Uterus (tissue), 4 donors: ENCODE measurements around the gene KLHDC10. TPM values are rescaled to one million over a fixed set of nuclear protein-coding genes. Genes with fewer than 3 reads are reported as not detected.

Experiments used
- DNase-seq, 2 donors: peaks; one replicate each; pipeline ENCODE4 v3.0.0-alpha.2; 2019 to 2020
- H3K27ac ChIP-seq, 2 donors: fragments of 200-600 bp; sonication (generic); 1 replicate in 1 of 2; 2 replicates in 1 of 2; pipeline ENCODE4 v1.5.1; 2016 to 2018
- H3K27me3 ChIP-seq, 2 donors: fragments of 200-600 bp; sonication (generic); one replicate each; pipeline ENCODE4 v1.5.1; 2018 to 2019; ENCODE audit warnings: control low read depth in 1 of 2
- H3K36me3 ChIP-seq, 2 donors: fragments of 200-600 bp; sonication (generic); one replicate each; pipeline ENCODE4 v1.5.1; 2019; ENCODE audit warnings: control low read depth in 1 of 2
- H3K4me1 ChIP-seq, 2 donors: fragments of 200-600 bp; sonication (generic); one replicate each; pipeline ENCODE4 v1.5.1; 2018 to 2019; ENCODE audit warnings: control low read depth in 1 of 2
- H3K4me3 ChIP-seq, 2 donors: fragments of 200-600 bp; sonication (generic); 1 replicate in 1 of 2; 2 replicates in 1 of 2; pipeline ENCODE4 v1.5.1; 2018 to 2019; ENCODE audit warnings: mild to moderate bottlenecking in 1 of 2
- H3K9me3 ChIP-seq, 2 donors: fragments of 200-600 bp; sonication (generic); one replicate each; pipeline ENCODE4 v1.5.1; 2019; ENCODE audit warnings: control low read depth in 1 of 2
- CTCF ChIP-seq, 4 experiments: fragments of 200-600 bp in 2 of 4; fragments of 450-650 bp in 2 of 4; sonication (generic) in 2 of 4; IDR thresholded peaks; one replicate each; pipeline ENCODE4 v1.5.1; 2016 to 2019; ENCODE audit warnings: antibody characterized with exemption in 4 of 4, mild to moderate bottlenecking in 2 of 4, moderate library complexity in 1 of 4
- POLR2A ChIP-seq, 2 donors: fragments of 450-650 bp; IDR thresholded peaks; one replicate each; pipeline ENCODE4 v1.6.1; 2016; ENCODE audit warnings: antibody characterized with exemption in 2 of 2, mild to moderate bottlenecking in 1 of 2, moderate library complexity in 1 of 2
- intact Hi-C: fragments of 100-400 bp; cut with DNase I; formaldehyde crosslinking; loops from one replicate; pipeline ENCODE4 v1.15.1; 2023; ENCODE audit warnings: low total_unique reads
- total RNA-seq, 4 donors: library from RNA; depleted of rRNA in 3 of 4; stranded (reverse); fragments of >200 nt in 3 of 4; gene quantifications; one replicate each; pipeline versions ENCODE4 v1.1.0 to v1.2.4, GENCODE V29; 2014 to 2023
- donor health status: DM: yes; HTN: yes; CAD: no.

KLHDC10 gene
- total RNA-seq, 4 donors from 2014 or later: 8.8 to 58.5 (median 26.5) TPM

GRCh38 chr7:130151591-130152492 is 81.5 kb downstream of the KLHDC10 start:
- no peaks in the 10 kb centered on the region for H3K36me3 ChIP-seq
- no peaks in the 10 kb centered on the region for H3K4me1 ChIP-seq
- TF ChIP-seq CTCF (IDR thresholded peaks at IDR 0.05) (no peak), POLR2A (IDR thresholded peaks at IDR 0.05) (no peak)
- intact Hi-C loops: no loop called here
- DNase-seq: no peak
- no peaks in the 10 kb centered on the region for H3K9me3 ChIP-seq
- no peak overlapping the region for H3K27ac ChIP-seq
- no peaks in the 10 kb centered on the region for H3K27me3 ChIP-seq
- H3K4me3 ChIP-seq: no peak overlapping the region

GRCh38 chr7:130152493-130153210 is 82.3 kb downstream of the KLHDC10 start:
- intact Hi-C loops: no loop called here
- no peaks in the 10 kb centered on the region for H3K9me3 ChIP-seq
- H3K4me1 ChIP-seq: no peaks in the 10 kb centered on the region
- H3K4me3 ChIP-seq: no peak overlapping the region
- no peak for DNase-seq
- H3K27me3 ChIP-seq: no peaks in the 10 kb centered on the region
- no peaks in the 10 kb centered on the region for H3K36me3 ChIP-seq
- TF ChIP-seq POLR2A (IDR thresholded peaks at IDR 0.05) (no peak), CTCF (IDR thresholded peaks at IDR 0.05) (no peak)
- no peak overlapping the region for H3K27ac ChIP-seq

DNA sequence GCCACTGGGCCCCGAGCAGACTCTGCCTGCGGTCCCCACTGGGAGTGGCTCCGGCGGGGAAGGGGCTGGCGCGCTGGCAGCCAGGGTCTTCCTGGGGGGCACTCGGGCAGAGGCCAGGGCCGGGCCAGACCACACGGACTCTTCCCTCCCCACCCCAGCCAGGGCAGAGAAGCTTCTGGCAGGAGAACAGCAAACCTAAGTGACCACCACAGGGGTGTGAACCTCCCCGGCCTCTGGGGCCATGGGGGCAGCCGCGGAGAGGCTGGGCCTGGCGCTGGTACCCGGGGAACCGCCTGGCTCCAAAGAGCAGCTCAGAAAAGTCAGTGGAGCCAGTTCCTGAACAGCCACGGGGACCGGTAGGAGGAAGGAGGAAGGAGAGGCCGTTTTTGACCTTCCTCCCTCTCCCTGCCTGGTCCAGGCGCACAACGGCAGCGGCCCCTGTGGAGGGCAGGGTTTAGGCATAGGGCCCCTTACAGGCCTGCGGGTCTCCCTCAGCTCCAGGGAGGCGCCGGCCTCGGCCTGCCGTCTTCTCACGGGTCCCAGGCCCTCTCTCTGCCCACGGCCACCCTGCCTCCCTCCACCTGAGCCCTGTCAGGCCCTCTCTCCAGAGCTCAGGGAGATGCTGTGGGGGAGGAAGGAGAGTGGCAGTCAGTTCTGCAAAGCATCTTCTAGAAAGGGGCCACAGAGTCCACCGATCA is 83.0 kb downstream of the KLHDC10 start:
- intact Hi-C loops: no loop called here
- no peak overlapping the region for H3K4me3 ChIP-seq
- no peaks in the 10 kb centered on the region for H3K27me3 ChIP-seq
- no peaks in the 10 kb centered on the region for H3K36me3 ChIP-seq
- H3K9me3 ChIP-seq: no peaks in the 10 kb centered on the region
- no peak for TF ChIP-seq POLR2A (IDR thresholded peaks at IDR 0.05)
- no peak for TF ChIP-seq CTCF (IDR thresholded peaks at IDR 0.05)
- H3K4me1 ChIP-seq: no peaks in the 10 kb centered on the region
- H3K27ac ChIP-seq: no peak overlapping the region
- no peak for DNase-seq

DNA sequence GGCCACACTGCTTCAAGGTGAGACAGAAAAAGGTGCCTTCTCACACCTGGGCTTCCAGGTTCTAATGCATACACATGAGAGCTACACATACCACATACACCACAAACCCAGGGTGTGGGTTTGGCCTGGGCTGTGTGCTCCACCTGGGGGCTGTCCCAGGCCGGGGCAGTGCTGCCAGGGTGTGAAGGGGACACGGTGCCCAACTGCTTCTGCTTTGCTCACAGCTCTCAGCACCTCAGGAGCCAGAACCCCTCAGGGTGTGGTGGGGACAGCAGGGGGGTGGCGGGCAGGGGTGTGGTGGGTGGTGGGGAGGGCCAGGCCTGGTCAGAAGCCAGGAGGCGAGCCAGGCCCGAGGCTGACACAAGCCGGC is 83.8 kb downstream of the KLHDC10 start:
- Histone ChIP-seq H3K36me3 (no peaks in the 10 kb centered on the region), H3K9me3 (no peaks in the 10 kb centered on the region), H3K4me1 (no peaks in the 10 kb centered on the region), H3K27ac (no peak overlapping the region), H3K4me3 (no peak overlapping the region), H3K27me3 (no peaks in the 10 kb centered on the region)
- intact Hi-C loops: no loop called here
- no peak for TF ChIP-seq CTCF (IDR thresholded peaks at IDR 0.05)
- TF ChIP-seq POLR2A (IDR thresholded peaks at IDR 0.05): no peak
- no peak for DNase-seq
